ENCODE results near the gene SPATA46.

The SPATA46 gene

GRCh38 chr1:162390396-162391185 lies 13.9 kb upstream of the SPATA46 start:
- DNase-seq (ENCODE audit: low read depth): no peak

GRCh38 chr1:162389971-162390370 lies 13.3 kb upstream of the SPATA46 start:
- DNase-seq (ENCODE audit: low read depth): no peak

GRCh38 chr1:162389021-162389818 lies 12.6 kb upstream of the SPATA46 start:
- no peak for DNase-seq (ENCODE audit: low read depth)

GRCh38 chr1:162388615-162389014 lies 12.0 kb upstream of the SPATA46 start:
- no peak for DNase-seq (ENCODE audit: low read depth)

GRCh38 chr1:162388083-162388594 lies 11.5 kb upstream of the SPATA46 start:
- no peak for DNase-seq (ENCODE audit: low read depth)

- DNase-seq (ENCODE audit: low read depth): no peak
These were observed 10.8 kb upstream of the SPATA46 start for GRCh38 chr1:162387226-162388082.

- no peak for DNase-seq (ENCODE audit: low read depth)
These were observed 9.9 kb upstream of the SPATA46 start for GRCh38 chr1:162386292-162387225.

- no peak for DNase-seq (ENCODE audit: low read depth)
These were observed 9.0 kb upstream of the SPATA46 start for GRCh38 chr1:162385702-162386101.

- no peak for DNase-seq (ENCODE audit: low read depth)
These were observed 8.6 kb upstream of the SPATA46 start for GRCh38 chr1:162385280-162385623.

- DNase-seq (ENCODE audit: low read depth): no peak
These were observed 8.1 kb upstream of the SPATA46 start for GRCh38 chr1:162384601-162385279.

- DNase-seq (ENCODE audit: low read depth): no peak
These were observed 7.5 kb upstream of the SPATA46 start for GRCh38 chr1:162384116-162384515.

- DNase-seq (ENCODE audit: low read depth): no peak
These were observed 6.9 kb upstream of the SPATA46 start for GRCh38 chr1:162383516-162383915.

GRCh38 chr1:162383091-162383490 lies 6.4 kb upstream of the SPATA46 start:
- no peak for DNase-seq (ENCODE audit: low read depth)

- DNase-seq (ENCODE audit: low read depth): no peak
These were observed 5.5 kb upstream of the SPATA46 start for GRCh38 chr1:162381941-162382750.

GRCh38 chr1:162381383-162381782 lies 4.7 kb upstream of the SPATA46 start, which contains the start of gene C1orf226:
TSS of gene C1orf226 (plus strand) at chr1:162381728. CDS start at chr1:162381902, 174 bp downstream.
- no peak for DNase-seq (ENCODE audit: low read depth)

GRCh38 chr1:162380061-162380846 lies 3.6 kb upstream of the SPATA46 start:
- DNase-seq (ENCODE audit: low read depth): no peak

- no peak for DNase-seq (ENCODE audit: low read depth)
These were observed 1.2 kb downstream of the SPATA46 start for GRCh38 chr1:162375463-162375862.

GRCh38 chr1:162374406-162374805 lies 2.2 kb downstream of the SPATA46 start:
- no peak for DNase-seq (ENCODE audit: low read depth)
